D341Med (cell line): ENCODE results near the gene DHX36.
A peak's percentile ranks its signal among the peaks of the same experiment; 100 is the strongest.

Experiments used
- DNase-seq: peaks from one replicate; pipeline ENCODE4 v3.0.0; 2012; ENCODE audit warnings: low spot score

The DHX36 gene

GRCh38 chr3:154290187-154290586, 34.1 kb downstream of the DHX36 start:
- no peak for DNase-seq

GRCh38 chr3:154285221-154285620, 39.1 kb downstream of the DHX36 start:
- DNase-seq, result no peak

GRCh38 chr3:154280161-154280560, 44.1 kb downstream of the DHX36 start:
- no peak for DNase-seq

DNA sequence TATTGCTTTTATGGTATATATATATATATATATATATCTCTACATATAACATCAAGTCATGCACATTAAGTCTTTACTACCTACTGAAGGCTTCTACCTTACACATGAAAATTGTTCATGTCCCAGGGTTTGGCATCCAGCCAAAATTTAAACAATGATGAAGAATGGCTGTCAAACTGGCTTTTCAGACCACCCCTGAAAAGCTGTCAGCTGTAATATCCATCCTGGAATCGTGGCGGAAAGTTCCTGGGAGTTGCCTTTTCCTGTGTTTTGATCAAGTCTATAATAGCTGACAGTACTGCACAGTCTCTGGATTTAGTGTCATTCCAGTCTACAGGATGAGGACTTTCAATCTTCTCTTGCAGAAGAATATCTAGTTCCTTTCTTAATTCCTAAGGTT, 48.3 kb downstream of the DHX36 start:
- DNase-seq, result no peak

- DNase-seq, result no peak
These were observed 49.0 kb downstream of the DHX36 start for GRCh38 chr3:154275292-154275691.

- DNase-seq, result no peak
These were observed 49.9 kb downstream of the DHX36 start for GRCh38 chr3:154274348-154274747.

DNA sequence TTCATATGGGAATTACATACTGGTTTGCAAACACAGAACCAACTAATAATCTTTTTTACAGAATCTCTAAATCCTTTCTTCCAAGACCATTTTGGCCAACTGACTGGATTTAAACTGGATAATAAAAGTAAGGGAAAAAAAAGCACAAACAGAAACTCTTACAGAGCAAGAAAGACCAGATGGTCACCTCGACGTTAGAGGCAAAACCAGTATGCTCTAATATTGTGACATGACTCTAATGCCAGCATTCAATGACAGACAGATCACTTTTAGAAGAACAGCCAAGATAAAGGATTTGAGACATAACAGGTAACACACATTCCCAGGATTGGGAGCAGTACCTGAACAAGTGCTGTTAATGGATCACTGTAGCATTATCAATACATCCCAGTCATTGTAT, 50.9 kb downstream of the DHX36 start:
- DNase-seq, result no peak

- DNase-seq, result no peak
These were observed 69.8 kb downstream of the DHX36 start for GRCh38 chr3:154254527-154254926.

DNA sequence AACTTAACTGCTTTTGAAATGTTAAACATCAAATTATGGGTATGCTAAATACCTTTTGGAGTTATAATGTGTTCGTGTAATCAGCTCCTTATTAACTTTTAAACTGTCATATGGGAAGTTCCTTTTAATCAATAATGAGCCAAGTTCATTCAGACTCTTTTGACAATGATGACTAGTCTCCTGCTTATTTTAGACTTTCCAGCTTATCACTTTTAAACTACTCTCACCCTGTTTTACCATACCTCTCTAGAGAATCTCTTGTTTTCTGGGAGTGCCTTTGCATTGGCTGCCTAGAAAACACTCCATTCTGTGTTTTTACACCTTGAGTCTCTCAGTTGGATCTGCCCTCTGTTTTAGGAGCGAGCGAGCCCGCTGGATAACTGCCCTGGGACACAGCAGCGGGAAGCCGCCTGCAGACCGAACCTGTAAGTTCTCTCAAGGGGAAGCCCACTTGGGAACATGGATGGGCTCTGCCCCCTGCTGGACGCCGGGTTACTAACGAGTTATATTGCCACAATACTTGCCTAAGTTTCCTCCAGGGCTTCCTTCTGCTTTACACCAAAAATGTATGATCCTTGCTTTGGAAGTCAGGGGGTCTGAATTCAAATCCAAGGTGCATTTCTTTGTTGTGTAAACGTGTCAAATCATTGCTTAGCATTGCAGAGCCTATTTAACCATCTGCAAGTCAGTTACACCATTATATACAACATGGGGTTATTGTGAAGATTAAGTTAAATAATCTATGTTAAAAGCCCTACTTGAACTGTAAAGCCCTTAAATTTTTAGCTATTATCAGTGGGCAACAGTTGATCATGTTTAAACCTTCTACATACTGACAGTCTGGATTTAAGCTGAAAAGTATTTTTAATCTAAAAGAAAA, 71.3 kb downstream of the DHX36 start:
- DNase-seq, result peak; percentile 88

- DNase-seq, result no peak
These were observed 72.7 kb downstream of the DHX36 start for GRCh38 chr3:154251610-154252009.

DNA sequence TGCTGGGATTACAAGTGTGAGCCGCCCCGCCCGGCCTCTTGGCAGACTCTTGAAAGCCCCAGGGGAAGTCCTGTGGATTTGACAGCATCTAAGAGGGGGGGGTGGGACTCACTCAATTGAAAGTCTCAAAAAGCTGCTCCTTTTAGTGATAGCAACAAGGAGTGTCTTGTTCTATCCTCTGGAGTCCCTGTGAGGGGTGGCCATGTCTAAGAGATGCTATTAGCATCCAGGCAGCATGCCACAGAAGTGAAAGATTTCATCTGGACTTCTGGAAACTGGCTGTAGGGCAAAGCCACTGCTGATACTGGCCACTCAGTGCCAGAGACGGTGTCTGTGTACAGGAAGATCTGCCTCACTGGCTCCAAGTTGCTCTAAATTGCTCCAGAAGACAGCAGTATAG, 74.0 kb downstream of the DHX36 start:
- DNase-seq, result no peak

GRCh38 chr3:154247806-154248415, 76.4 kb downstream of the DHX36 start:
- no peak for DNase-seq

GRCh38 chr3:154244644-154245043, 79.6 kb downstream of the DHX36 start:
- no peak for DNase-seq

GRCh38 chr3:154243353-154243752, 80.9 kb downstream of the DHX36 start:
- DNase-seq, result no peak

DNA sequence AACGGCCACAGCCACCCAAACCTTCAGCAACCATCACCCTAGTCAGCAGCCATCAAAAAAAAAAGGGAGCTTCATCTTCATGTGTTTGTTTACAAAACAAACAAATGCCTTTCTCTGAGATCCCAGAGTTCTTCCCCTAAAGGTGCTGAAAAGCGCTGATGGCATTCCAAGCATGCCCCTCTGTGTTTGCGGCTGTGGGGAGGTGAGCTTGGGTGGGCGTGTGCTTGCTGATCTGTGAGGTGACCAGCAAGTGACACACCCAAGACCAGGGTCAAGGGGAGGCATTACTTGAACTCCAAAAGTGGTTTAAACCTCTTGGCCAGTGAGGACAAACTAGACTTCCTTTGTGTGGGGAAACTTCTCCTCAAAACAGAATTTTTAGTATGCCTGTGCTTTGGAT, 81.5 kb downstream of the DHX36 start:
- DNase-seq, result no peak

DNA sequence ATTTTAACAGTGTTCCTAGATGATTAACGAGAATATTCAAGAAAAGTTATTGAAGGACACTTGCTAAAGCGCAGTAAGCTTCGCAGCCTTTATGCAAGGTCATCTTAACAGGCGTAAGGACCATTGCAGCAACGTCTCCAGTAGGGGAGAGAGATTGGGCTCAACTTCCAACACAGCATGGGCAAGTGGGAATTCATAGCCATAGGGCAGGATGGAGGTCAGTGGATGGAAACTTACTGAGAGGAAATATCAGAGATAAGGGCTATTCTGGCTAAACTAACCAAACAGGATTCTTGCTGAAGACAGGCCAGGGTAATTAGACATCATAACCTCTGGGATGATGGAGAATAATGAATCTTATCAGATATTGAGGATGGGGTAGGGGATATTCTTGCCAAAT, 82.8 kb downstream of the DHX36 start:
- no peak for DNase-seq

DNA sequence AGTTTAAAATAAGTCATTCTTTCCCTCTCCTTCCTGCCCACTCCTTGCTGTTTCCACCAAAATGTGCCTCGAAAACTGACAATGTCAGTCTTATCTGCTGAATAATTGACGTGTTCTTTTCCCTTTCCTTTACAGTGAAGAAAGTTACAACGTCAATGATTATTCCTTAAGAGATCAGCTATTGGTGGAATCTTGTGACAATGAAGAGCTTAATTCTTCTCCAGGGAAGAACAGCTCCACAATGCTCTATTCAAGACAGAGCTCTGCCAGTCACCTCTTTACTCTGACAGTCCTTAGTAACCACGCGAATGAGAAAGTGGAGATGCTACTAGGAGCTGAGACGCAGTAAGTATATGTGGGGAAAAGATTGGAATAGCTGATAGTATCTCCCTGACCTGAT, 84.1 kb downstream of the DHX36 start:
- no peak for DNase-seq

DNA sequence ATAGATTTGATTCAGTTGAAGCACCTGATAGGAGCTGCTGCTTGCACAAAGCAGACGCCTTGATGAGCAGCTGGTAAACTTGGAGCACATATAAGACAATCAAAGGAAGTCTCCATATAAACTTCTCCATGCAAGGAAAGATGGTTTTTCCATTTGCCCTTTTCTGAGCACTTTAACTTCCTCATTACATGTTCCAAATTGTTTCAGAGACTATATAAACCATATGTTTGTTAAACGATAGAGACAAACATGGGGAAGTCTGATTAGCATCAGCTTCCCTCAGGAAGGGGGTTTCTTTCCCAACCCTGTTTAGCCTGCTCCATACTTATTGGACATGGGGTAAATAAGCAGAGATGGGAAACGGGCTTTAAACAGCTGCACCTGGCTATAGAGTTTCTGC, 88.0 kb downstream of the DHX36 start:
- no peak for DNase-seq

DNA sequence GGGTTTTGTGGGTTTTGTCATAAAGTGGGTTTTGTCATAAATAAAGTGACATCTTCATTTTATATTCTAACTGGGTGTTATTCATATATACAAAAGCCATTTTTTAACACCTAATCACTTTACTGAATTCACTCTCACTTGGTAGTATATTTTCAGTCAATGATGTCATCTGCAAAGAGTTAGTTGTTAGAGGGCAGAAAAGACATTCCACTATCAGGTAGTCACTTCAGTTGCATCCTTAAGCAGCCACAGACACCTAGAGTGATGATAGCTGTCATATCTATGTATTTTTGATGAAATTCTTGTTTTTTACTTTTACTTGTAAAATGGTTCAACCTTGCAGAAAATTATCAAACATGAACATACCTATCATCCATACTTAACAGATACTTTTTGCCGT, 89.0 kb downstream of the DHX36 start:
- no peak for DNase-seq

DNA sequence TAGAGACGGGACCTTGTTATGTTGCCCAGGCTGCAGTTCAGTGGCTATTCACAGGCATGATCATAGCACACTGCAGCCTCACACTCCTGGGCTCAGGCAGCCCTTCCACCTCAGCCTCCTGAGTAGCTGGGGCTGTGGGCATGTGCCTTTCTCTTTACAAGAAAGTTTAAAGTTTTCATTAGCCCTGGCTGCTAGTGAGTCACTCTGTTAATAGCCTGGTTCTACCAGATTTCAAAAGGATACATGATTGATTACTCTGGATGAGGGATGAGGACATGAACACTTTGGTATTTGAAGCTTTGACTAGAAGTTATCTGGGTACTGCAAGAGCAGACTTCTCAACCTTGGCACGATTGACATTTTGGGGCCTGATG, 95.1 kb downstream of the DHX36 start:
- no peak for DNase-seq

GRCh38 chr3:154228561-154229216, 95.6 kb downstream of the DHX36 start:
- DNase-seq, result no peak

- DNase-seq, result no peak
These were observed 96.8 kb downstream of the DHX36 start for GRCh38 chr3:154227531-154227930.

DNA sequence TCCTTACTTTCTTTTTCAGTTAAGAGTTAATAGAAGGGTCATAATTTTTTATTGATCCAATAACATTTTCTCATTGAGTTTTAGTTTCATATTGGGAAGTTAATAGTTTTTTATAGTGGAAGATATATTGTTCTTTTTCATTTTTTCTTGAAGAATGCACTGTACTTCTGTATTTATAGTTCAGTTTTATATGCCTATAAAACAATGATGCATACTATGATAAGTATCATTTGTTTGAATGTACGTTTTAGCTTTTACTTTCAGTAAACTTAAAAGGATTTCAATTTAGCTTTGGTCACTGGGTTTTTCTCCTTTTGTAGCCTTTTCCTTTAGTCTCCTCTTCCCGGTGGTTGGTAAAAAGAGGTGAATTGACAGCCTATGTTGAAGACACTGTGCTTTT, 98.8 kb downstream of the DHX36 start:
- DNase-seq, result no peak
